HEK293T (cell line): Measurements from ENCODE around the gene RRAS.

Experiments
- ARNT ChIP-seq: fragments of 450-650 bp; IDR thresholded peaks from 2 replicates; pipeline ENCODE4 v1.6.1; 2017; ENCODE audit warnings: mild to moderate bottlenecking
- BHLHE40 ChIP-seq: fragments of 450-650 bp; IDR thresholded peaks from 2 replicates; pipeline ENCODE4 v1.6.1; 2016; ENCODE audit warnings: mild to moderate bottlenecking, moderate library complexity, borderline replicate concordance
- CTBP1 ChIP-seq: fragments of 450-650 bp; IDR thresholded peaks from 2 replicates; pipeline ENCODE4 v1.6.1; 2016; ENCODE audit warnings: borderline replicate concordance
- ELF4 ChIP-seq: fragments of 450-650 bp; IDR thresholded peaks from 2 replicates; pipeline ENCODE4 v1.6.1; 2017; ENCODE audit warnings: antibody characterized with exemption
- FOXA1 ChIP-seq: fragments of 450-650 bp; IDR thresholded peaks from 2 replicates; pipeline ENCODE4 v1.6.1; 2016; ENCODE audit warnings: mild to moderate bottlenecking
- FOXK2 ChIP-seq: fragments of 450-650 bp; IDR thresholded peaks from 2 replicates; pipeline ENCODE4 v1.6.1; 2016; ENCODE audit warnings: mild to moderate bottlenecking
- FOXM1 ChIP-seq: fragments of 450-650 bp; IDR thresholded peaks from 2 replicates; pipeline ENCODE4 v1.6.1; 2017; ENCODE audit warnings: mild to moderate bottlenecking, borderline replicate concordance
- HDGF ChIP-seq: fragments of 450-650 bp; IDR thresholded peaks from 2 replicates; pipeline ENCODE4 v1.6.1; 2017; ENCODE audit warnings: antibody characterized with exemption, borderline replicate concordance
- LEF1 ChIP-seq: fragments of 450-650 bp; IDR thresholded peaks from 2 replicates; pipeline ENCODE4 v1.6.1; 2017; ENCODE audit warnings: mild to moderate bottlenecking, borderline replicate concordance
- PKNOX1 ChIP-seq: fragments of 450-650 bp; IDR thresholded peaks from 2 replicates; pipeline ENCODE4 v1.6.1; 2016
- SP1 ChIP-seq: fragments of 450-650 bp; IDR thresholded peaks from 2 replicates; pipeline ENCODE4 v1.6.1; 2017
- SUZ12 ChIP-seq: fragments of 450-650 bp; IDR thresholded peaks from 2 replicates; pipeline ENCODE4 v1.6.1; 2016; ENCODE audit warnings: mild to moderate bottlenecking
- ZNF384 ChIP-seq: fragments of 450-650 bp; IDR thresholded peaks from 2 replicates; pipeline ENCODE4 v1.6.1; 2016

- TF ChIP-seq ARNT (no peak), SP1 (no peak), FOXM1 (no peak), CTBP1 (no peak), BHLHE40 (no peak), ELF4 (no peak), SUZ12 (no peak), LEF1 (no peak), FOXA1 (no peak), ZNF384 (no peak), FOXK2 (no peak), HDGF (no peak), PKNOX1 (no peak)
These were observed 38.1 kb upstream of the RRAS start for GRCh38 chr19:49677901-49678674.
